Endothelial cell of umbilical vein (primary cell): Measurements from ENCODE around the gene MPZL3.
A peak's percentile ranks its signal among the peaks of the same experiment; 100 is the strongest.

Experiments
- FOS ChIP-seq: IDR thresholded peaks from 2 replicates; pipeline ENCODE4 v1.6.1; 2011; ENCODE audit warnings: mild to moderate bottlenecking, low read length, moderate library complexity, borderline replicate concordance; ENCODE audit not compliant: insufficient read depth
- MYC ChIP-seq: IDR thresholded peaks from one replicate; pipeline ENCODE4 v1.6.1; 2011; ENCODE audit warnings: mild to moderate bottlenecking, low read depth, low read length
- POLR2A ChIP-seq: IDR thresholded peaks from 2 replicates; pipeline ENCODE4 v1.6.1; 2012; ENCODE audit warnings: low read depth, mild to moderate bottlenecking, control low read depth, low read length
- TF ChIP-seq, protein P1 (sequence below), 2 donors: IDR thresholded peaks; 1 replicate in 1 of 2; 2 replicates in 1 of 2; pipeline ENCODE4 v1.5.1; 2011; ENCODE audit warnings: low read length in 2 of 2, mild to moderate bottlenecking in 2 of 2, moderate library complexity in 2 of 2, control low read depth in 1 of 2, inconsistent platforms in 1 of 2, low read depth in 1 of 2; ENCODE audit not compliant: insufficient read depth in 1 of 2; ENCODE audit errors: extremely low read depth in 1 of 2

DNA sequence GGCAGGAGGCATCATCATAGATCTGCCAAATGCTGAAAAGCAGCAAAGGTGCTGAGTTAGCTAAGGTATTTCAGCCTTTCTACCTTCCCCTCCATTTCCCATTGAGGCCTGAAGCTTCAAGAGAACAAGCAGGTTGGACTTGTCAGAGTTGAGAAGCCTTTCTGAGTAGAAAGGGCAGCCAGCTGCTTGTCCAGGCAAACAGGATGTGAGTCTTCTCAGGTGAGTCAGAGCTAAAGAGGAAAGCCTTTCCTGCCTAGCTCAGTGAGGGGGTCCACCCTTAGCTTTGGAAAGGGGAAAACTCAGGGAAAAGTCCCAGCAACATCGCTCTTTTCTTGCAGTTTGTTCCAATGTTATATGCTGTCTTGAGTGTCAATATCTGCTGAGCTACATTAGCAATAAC, 25.1 kb upstream of the MPZL3 start:
- TF ChIP-seq FOS: peak; percentile 94
- TF ChIP-seq, protein P1, sequence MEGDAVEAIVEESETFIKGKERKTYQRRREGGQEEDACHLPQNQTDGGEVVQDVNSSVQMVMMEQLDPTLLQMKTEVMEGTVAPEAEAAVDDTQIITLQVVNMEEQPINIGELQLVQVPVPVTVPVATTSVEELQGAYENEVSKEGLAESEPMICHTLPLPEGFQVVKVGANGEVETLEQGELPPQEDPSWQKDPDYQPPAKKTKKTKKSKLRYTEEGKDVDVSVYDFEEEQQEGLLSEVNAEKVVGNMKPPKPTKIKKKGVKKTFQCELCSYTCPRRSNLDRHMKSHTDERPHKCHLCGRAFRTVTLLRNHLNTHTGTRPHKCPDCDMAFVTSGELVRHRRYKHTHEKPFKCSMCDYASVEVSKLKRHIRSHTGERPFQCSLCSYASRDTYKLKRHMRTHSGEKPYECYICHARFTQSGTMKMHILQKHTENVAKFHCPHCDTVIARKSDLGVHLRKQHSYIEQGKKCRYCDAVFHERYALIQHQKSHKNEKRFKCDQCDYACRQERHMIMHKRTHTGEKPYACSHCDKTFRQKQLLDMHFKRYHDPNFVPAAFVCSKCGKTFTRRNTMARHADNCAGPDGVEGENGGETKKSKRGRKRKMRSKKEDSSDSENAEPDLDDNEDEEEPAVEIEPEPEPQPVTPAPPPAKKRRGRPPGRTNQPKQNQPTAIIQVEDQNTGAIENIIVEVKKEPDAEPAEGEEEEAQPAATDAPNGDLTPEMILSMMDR (IDR thresholded peaks at IDR 0.05; ENCODE audit: extremely low read depth in 1 of 2, insufficient read depth in 1 of 2, low read depth in 1 of 2, low read length in 2 of 2): no peak
- TF ChIP-seq POLR2A: no peak
- no peak for TF ChIP-seq MYC
